ENCODE data around the gene NKX1-1.
A peak's percentile ranks its signal among the peaks of the same experiment; 100 is the strongest.

Gene NKX1-1

GRCh38 chr4:1416051-1416947 lies 10.1 kb upstream of the NKX1-1 start:
- no peak for DNase-seq

DNA sequence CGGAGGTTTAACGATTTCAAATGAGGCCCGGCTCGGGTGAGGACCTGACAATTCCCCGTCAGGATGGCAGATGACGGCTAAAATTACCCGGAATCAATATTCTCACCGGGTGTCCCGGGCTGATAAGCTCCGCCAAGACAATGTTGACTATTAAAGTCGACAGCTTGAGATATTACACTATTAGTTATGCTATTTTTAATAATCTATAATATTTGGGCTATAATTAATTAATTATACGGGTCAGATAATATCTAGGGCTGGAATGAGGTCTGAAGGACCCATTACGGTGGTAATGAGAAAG lies 9.4 kb upstream of the NKX1-1 start:
- DNase-seq: no peak

DNA sequence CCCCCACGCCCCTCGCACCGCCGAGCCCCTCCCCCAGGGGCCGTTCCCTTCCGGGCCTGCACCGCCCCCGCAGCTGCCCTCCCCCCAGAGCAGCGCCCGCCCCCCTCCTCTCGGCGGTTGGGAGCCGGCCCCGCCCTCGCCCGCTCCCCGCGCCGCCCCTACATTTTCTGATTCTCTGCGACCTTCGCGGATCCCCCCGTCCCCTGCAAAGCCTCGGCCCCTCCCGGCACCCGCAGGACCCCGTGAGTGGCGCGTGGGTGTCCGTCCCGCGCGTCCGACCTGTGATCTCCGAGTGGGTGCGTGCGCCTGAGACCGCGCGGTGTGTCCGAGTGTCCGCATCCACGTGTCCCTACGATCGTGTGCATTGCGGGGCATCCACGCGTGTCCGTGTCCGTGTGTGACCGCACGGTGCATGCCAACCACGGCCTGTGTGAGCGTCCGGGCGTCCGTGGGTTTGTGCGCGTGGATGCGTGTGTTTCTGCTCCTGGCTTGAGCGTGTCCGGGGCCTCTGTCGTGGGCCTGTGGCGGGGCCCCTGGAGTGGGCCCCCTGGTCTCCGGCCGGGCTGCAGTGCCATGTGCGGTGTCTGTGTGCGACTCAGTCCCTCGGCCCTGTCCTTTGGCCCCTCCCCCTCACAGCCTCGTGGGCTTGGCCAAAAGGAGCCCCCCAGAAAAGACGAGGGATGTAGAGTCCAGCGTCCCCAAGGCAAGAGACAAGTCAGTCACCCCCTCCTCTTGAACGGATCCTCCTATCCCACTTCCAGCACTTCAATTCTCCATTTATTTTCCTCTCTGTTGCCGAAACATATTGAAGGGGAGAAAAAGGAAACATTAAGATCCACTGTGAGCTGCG lies 8.8 kb upstream of the NKX1-1 start:
- no peak for DNase-seq

GRCh38 chr4:1413687-1414479 lies 7.6 kb upstream of the NKX1-1 start:
- no peak for DNase-seq

- DNase-seq: no peak
These were observed 7.0 kb upstream of the NKX1-1 start for GRCh38 chr4:1413204-1413663.

- DNase-seq: no peak
These were observed 6.3 kb upstream of the NKX1-1 start for GRCh38 chr4:1412376-1413203.

DNA sequence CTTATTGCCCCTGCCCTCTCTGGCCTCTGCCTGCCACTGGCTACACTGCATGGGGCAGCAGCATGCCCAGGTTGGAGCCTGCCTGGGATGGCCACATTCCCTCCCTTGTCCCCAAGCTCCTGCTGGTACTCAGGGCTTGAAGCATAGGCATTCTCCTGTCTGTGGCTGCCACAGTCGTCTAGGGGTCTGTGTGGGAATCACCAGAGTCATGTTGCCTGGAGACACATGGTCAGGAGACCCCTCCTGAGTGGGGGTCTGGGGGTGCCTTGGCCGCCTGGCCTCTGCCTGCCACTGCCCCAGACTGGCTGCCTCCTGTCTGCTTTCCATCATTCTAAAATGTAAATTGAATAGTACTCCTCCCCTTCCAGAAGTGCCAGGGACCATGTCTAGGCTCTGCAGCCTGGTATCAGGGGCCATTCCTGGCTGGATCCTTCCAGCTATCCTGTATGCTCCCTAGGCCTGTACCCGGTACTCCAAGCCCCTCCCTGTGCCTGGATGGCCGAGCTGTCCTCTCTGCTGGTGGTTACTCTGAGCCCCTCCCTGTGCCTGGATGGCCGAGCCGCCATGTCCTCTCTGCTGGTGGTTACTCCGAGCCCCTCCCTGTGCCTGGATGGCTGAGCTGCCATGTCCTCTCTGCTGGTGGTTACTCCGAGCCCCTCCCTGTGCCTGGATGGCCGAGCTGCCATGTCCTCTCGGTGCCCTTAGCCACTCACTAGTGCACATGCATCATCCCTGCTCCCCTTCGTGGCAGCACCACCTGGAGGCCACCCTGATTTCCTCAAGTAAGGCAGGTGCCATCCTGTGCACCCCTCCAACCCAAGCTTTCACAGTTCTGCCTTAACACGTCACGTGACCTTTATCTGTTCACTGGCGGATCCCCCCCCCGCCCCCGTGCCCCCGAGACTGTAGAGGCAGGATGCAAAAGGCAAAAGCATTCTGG lies 5.5 kb upstream of the NKX1-1 start:
- no peak for DNase-seq

DNA sequence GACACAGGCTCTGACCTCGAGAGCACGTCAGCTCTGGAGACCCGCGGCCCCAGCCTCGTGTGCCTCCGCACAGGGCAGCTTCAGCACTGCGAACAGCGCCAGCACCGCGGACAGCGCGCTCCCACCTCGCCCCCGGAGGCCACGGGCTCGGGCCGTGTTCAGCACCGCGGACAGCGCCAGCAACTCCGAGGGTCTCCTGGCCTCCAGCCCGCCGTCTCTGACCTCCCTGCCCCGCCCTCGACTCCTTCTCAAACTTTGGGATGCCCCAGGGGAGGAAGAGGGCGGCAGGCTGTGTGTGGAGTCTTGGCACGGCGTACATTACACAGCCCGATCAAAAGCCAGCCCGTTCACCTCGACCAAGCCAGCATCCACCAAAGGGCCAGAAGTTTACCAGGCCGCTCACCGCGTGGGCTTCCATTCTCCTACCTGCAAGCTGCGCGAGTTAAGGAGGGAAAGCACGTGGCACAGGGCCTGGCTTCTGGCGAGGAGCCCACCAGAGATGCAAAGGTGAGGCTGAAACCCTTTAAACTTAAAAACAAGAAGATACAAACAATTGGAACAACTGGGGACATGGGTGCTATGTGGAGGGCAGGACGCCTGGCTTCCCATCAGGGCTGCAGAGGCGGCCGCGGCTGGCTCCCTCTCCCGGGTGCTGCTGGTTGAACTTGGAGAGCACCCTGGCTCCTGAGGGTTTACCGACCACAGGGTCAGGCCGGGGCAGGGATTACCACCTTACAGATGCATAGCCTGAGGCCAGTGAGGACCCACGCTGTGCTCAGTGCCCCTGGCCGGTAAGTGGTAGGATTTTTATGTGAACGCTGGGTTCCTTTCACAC lies 4.5 kb upstream of the NKX1-1 start:
- peak; percentile 38 for DNase-seq

DNA sequence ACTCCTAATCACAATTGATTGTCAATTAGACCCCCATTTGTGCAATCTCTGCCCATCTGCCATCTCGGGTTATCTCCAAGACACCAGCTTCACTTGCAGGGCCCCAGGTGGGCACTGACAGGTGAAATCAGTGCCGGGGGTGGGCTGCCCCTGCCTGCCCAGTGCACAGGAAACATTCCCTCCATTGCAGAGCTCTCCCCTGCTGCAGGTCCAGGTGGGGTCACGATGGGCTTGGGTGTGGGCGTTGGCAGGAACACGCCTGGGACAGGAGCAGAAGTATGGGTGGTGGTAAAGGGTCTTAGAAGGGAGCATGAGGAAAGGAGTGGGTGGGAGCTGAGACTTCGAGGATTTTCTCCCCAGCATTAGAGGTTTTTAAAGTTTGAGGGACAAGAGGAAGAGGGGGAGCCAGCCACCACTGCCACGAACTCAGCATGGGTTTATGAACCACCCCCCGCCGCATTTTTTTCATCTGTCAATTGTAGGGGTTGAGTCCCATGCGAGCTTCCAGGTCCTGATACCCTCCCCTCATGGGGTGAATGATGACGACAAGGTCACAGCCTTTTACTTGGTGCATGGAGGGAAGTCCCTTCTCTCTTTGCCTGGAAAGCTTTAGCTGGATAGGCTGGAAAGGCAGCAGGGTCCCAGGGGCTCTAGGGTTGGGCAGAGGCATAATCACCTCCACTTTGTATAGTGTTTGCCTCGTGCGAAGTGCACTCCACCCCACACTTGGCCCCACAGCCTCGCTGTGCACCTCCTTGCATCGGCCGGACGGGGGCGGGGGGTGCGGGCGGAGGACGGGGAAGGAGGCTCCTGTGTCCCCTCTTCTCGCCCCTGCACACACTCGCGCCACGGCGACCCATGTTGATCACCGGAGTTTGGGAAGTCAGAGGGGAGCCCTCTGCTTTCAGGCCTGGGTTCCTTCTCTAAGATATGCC lies 3.5 kb upstream of the NKX1-1 start:
- DNase-seq: no peak

GRCh38 chr4:1409079-1409478 lies 2.8 kb upstream of the NKX1-1 start:
- DNase-seq: no peak

DNA sequence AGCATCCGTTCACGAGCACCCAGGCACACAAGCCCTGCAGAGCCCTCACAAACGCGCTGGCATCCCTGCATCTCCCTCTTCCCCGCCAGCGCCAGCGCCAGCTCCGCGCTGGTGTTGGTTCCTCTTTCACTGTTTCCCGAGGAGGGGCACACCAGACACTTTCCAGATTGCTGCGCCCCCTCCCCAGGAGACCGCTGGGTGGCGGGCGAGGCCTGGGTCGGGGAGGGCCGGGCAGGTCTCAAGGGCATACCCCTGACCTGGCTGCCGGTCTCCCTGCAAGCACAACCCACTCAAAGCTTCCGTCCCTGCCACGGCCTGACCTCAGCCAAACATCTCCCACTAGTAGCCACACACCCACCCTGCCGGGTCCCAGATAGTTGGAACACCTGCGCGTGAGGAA lies 2.2 kb upstream of the NKX1-1 start:
- DNase-seq: no peak

- DNase-seq: no peak
These were observed 1.6 kb upstream of the NKX1-1 start for GRCh38 chr4:1407657-1408333.

DNA sequence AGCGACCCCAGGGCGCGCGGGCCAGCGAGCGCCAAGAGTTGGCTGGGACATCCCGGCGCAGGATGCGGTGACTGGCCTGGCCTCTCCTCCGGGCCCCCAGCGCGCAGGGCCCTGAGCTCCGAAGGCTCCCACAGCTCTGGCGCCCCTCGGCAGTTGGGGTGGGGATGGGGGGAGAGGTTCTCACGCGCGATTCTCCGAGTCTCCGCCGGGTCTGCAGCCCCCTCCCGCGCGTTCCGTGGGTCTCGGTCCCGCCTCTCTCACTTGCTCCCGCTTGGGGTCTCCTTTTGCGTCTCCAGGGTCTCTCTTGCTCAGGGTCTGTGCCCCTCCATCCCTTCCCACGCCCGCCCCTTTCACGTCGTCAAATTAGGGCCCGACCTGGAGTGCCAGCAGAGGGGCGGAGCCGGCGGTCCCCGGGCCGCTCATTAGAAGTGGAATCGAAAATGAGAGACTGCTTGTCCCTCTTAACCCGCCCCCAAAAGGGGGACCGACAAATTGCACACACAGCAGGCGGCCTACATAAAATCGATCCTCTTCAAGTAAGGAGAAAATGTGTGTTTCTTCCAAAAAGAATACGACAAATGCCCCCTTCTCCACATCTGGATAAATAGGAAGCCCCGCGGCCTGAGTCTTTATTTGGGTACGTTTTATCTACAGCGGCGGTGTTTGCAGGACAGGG lies 877 bp upstream of the NKX1-1 start:
- DNase-seq: no peak

DNA sequence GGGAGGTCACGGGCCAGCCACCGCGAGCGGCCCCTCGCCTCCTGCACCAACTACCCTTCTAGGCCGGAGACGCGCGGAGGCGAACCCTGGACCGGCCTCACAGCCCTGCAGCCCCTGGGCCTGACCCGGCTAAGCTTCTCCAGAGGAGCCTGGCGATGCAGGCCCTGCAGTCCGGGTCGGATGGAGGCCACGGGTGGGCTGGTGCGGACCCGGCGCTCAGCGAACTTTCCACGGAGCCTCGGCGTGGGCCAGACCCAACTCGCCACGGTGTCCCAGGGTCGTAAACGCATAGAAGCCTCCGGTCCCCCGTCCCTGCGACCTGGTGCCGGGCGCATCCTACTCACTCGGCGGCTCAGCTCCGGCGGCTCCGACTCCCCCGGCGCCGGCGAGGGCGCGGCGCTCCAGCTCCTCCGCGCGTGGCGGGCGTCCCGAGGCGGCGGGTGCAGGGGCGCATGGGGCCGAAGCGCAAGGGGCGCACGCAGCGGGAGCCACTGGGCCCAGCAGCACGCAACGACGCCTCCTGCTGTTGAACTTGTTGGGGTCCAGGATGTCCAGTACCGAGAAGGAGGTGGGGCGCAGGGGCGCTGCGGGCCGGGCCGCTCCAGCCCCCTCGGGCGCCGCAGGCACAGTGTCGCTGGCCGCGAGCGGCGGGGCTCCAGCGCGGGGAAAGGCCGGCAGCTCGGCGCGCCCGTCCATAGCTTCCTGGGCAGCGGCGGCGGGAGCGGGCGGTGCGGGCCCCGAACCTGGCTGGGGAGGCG lies 427 bp downstream of the NKX1-1 start:
- DNase-seq: no peak

- no peak for DNase-seq
These were observed 997 bp downstream of the NKX1-1 start for GRCh38 chr4:1405254-1405635.

- no peak for DNase-seq
These were observed 1.5 kb downstream of the NKX1-1 start for GRCh38 chr4:1404573-1405253.
